PC-3 (cell line): ENCODE measurements around the gene GRIN1.

ENCODE experiments used
- CTCF ChIP-seq: fragments of 300-600 bp; sonication (generic); conservative IDR thresholded peaks from 2 replicates; pipeline ENCODE4 v1.5.1; 2017; ENCODE audit warnings: antibody characterized with exemption, low read depth, mild to moderate bottlenecking, low read length
- EZH2phosphoT487 ChIP-seq: fragments of 300-600 bp; sonication (generic); IDR thresholded peaks from 2 replicates; pipeline ENCODE4 v1.6.1; 2018; ENCODE audit warnings: mild to moderate bottlenecking, antibody characterized with exemption, low read length, borderline replicate concordance

GRCh38 chr9:137156567-137157375, 17.8 kb downstream of the GRIN1 start:
- no peak for TF ChIP-seq CTCF
- no peak for TF ChIP-seq EZH2phosphoT487
